Mucosa of stomach (tissue), 1 donor: ENCODE data around the gene FBXL17.

Experiments used
- H3K27me3 ChIP-seq: one replicate; pipeline ENCODE4 v1.7.0; 2013; ENCODE audit warnings: mild to moderate bottlenecking, low read length; ENCODE audit not compliant: control insufficient read depth, insufficient read depth
- H3K36me3 ChIP-seq: one replicate; pipeline ENCODE4 v1.7.0; 2013; ENCODE audit warnings: low read length; ENCODE audit not compliant: control insufficient read depth, insufficient read depth
- H3K4me1 ChIP-seq: one replicate; pipeline ENCODE4 v1.7.0; 2013; ENCODE audit warnings: mild to moderate bottlenecking, low read length; ENCODE audit not compliant: control insufficient read depth, insufficient read depth
- H3K4me3 ChIP-seq: one replicate; pipeline ENCODE4 v1.7.0; 2013; ENCODE audit warnings: low read length
- H3K9ac ChIP-seq: one replicate; pipeline ENCODE4 v1.7.0; 2013; ENCODE audit warnings: mild to moderate bottlenecking, low read length, moderate library complexity
- H3K9me3 ChIP-seq: one replicate; pipeline ENCODE4 v1.7.0; 2013; ENCODE audit warnings: mild to moderate bottlenecking, low read length, moderate library complexity; ENCODE audit not compliant: control insufficient read depth
- donor health status: Pancreatic carcinoma.

Gene FBXL17

GRCh38 chr5:108125771-108126511, 256.0 kb downstream of the FBXL17 start:
- Histone ChIP-seq H3K9ac (no peak overlapping the region), H3K27me3 (no peaks in the 10 kb centered on the region), H3K9me3 (no peaks in the 10 kb centered on the region), H3K4me3 (no peak overlapping the region), H3K36me3 (no peaks in the 10 kb centered on the region), H3K4me1 (no peaks in the 10 kb centered on the region)

- H3K36me3 ChIP-seq, result no peaks in the 10 kb centered on the region
- no peaks in the 10 kb centered on the region for H3K4me1 ChIP-seq
- no peaks in the 10 kb centered on the region for H3K27me3 ChIP-seq
- H3K9ac ChIP-seq, result no peak overlapping the region
- no peak overlapping the region for H3K4me3 ChIP-seq
- H3K9me3 ChIP-seq, result no peaks in the 10 kb centered on the region
Measured at GRCh38 chr5:108124596-108124995, 257.3 kb downstream of the FBXL17 start.

- H3K27me3 ChIP-seq, result no peaks in the 10 kb centered on the region
- no peaks in the 10 kb centered on the region for H3K4me1 ChIP-seq
- no peak overlapping the region for H3K4me3 ChIP-seq
- no peaks in the 10 kb centered on the region for H3K9me3 ChIP-seq
- no peak overlapping the region for H3K9ac ChIP-seq
- no peaks in the 10 kb centered on the region for H3K36me3 ChIP-seq
Measured at GRCh38 chr5:108122702-108123101, 259.2 kb downstream of the FBXL17 start.

GRCh38 chr5:108118813-108119514, 262.9 kb downstream of the FBXL17 start:
- H3K9ac ChIP-seq, result no peak overlapping the region
- no peak overlapping the region for H3K4me3 ChIP-seq
- H3K27me3 ChIP-seq, result no peaks in the 10 kb centered on the region

GRCh38 chr5:108115673-108116072, 266.2 kb downstream of the FBXL17 start:
- Histone ChIP-seq H3K27me3 (no peaks in the 10 kb centered on the region), H3K9me3 (no peaks in the 10 kb centered on the region), H3K4me3 (no peak overlapping the region), H3K4me1 (no peaks in the 10 kb centered on the region), H3K9ac (no peak overlapping the region), H3K36me3 (no peaks in the 10 kb centered on the region)

More at GRCh38 chr5:108118813-108119514, 262.9 kb downstream of the FBXL17 start:
- H3K4me1 ChIP-seq, result no peaks in the 10 kb centered on the region
- no peaks in the 10 kb centered on the region for H3K36me3 ChIP-seq
- H3K9me3 ChIP-seq, result no peaks in the 10 kb centered on the region

- no peaks in the 10 kb centered on the region for H3K9me3 ChIP-seq
- H3K4me3 ChIP-seq, result no peak overlapping the region
- H3K36me3 ChIP-seq, result no peaks in the 10 kb centered on the region
- no peak overlapping the region for H3K9ac ChIP-seq
- no peaks in the 10 kb centered on the region for H3K27me3 ChIP-seq
- H3K4me1 ChIP-seq, result no peaks in the 10 kb centered on the region
Measured at GRCh38 chr5:108113950-108114349, 267.9 kb downstream of the FBXL17 start.

GRCh38 chr5:108111736-108112135, 270.2 kb downstream of the FBXL17 start:
- Histone ChIP-seq H3K9me3 (no peaks in the 10 kb centered on the region), H3K9ac (no peak overlapping the region), H3K27me3 (no peaks in the 10 kb centered on the region), H3K36me3 (no peaks in the 10 kb centered on the region), H3K4me1 (no peaks in the 10 kb centered on the region), H3K4me3 (no peak overlapping the region)

GRCh38 chr5:108109059-108109458, 272.8 kb downstream of the FBXL17 start:
- Histone ChIP-seq H3K27me3 (no peaks in the 10 kb centered on the region), H3K36me3 (no peaks in the 10 kb centered on the region), H3K9ac (no peak overlapping the region), H3K4me1 (no peaks in the 10 kb centered on the region), H3K9me3 (no peaks in the 10 kb centered on the region), H3K4me3 (no peak overlapping the region)

- Histone ChIP-seq H3K9ac (no peak overlapping the region), H3K4me1 (no peaks in the 10 kb centered on the region), H3K36me3 (no peaks in the 10 kb centered on the region), H3K9me3 (no peaks in the 10 kb centered on the region), H3K27me3 (no peaks in the 10 kb centered on the region), H3K4me3 (no peak overlapping the region)
Measured at GRCh38 chr5:108104448-108104847, 277.4 kb downstream of the FBXL17 start.

- Histone ChIP-seq H3K36me3 (no peaks in the 10 kb centered on the region), H3K27me3 (no peaks in the 10 kb centered on the region), H3K4me3 (no peak overlapping the region), H3K4me1 (no peaks in the 10 kb centered on the region), H3K9me3 (no peaks in the 10 kb centered on the region), H3K9ac (no peak overlapping the region)
Measured at GRCh38 chr5:108102463-108102862, 279.4 kb downstream of the FBXL17 start.

GRCh38 chr5:108101821-108102220, 280.1 kb downstream of the FBXL17 start:
- Histone ChIP-seq H3K4me1 (no peaks in the 10 kb centered on the region), H3K9ac (no peak overlapping the region), H3K9me3 (no peaks in the 10 kb centered on the region), H3K4me3 (no peak overlapping the region), H3K27me3 (no peaks in the 10 kb centered on the region), H3K36me3 (no peaks in the 10 kb centered on the region)

GRCh38 chr5:108101130-108101529, 280.8 kb downstream of the FBXL17 start:
- Histone ChIP-seq H3K27me3 (no peaks in the 10 kb centered on the region), H3K36me3 (no peaks in the 10 kb centered on the region), H3K4me3 (no peak overlapping the region), H3K9me3 (no peaks in the 10 kb centered on the region), H3K9ac (no peak overlapping the region), H3K4me1 (no peaks in the 10 kb centered on the region)
